Sigmoid colon (tissue), 3 donors: Measurements from ENCODE around the gene FEV.

Experiments
- POLR2A ChIP-seq, 2 donors: fragments of 450-650 bp; IDR thresholded peaks; one replicate each; pipeline ENCODE4 v1.6.1; 2016; ENCODE audit warnings: antibody characterized with exemption in 2 of 2, mild to moderate bottlenecking in 2 of 2, moderate library complexity in 2 of 2
- TF ChIP-seq, protein P1 (sequence below), 4 experiments: fragments of 450-650 bp in 3 of 4; fragments of 200-600 bp in 1 of 4; IDR thresholded peaks; one replicate each; pipeline ENCODE4 v1.5.1; 2016 to 2019; ENCODE audit warnings: antibody characterized with exemption in 4 of 4, mild to moderate bottlenecking in 3 of 4, moderate library complexity in 2 of 4

DNA sequence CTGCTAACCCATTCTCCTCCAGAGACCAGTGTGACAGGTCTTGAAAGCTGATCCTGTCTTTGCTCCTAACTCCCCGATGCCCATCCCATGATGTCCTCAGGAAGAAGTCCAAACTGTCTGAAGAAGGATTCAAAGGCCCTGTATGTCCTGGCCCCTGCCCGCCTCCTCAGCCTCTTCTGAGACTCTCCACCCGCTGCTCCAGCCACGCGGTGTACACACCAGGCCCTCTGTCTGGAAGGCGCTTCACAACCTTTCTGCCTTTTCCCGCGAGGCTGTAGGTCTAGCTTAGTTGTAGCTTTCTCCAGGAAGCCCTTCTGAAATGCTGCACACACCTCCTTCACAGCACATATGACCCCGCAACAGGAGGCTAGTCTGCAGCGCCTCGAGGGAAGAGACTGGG is 31.7 kb upstream of the FEV start:
- no peak for TF ChIP-seq POLR2A (IDR thresholded peaks at IDR 0.05)
- TF ChIP-seq, protein P1, sequence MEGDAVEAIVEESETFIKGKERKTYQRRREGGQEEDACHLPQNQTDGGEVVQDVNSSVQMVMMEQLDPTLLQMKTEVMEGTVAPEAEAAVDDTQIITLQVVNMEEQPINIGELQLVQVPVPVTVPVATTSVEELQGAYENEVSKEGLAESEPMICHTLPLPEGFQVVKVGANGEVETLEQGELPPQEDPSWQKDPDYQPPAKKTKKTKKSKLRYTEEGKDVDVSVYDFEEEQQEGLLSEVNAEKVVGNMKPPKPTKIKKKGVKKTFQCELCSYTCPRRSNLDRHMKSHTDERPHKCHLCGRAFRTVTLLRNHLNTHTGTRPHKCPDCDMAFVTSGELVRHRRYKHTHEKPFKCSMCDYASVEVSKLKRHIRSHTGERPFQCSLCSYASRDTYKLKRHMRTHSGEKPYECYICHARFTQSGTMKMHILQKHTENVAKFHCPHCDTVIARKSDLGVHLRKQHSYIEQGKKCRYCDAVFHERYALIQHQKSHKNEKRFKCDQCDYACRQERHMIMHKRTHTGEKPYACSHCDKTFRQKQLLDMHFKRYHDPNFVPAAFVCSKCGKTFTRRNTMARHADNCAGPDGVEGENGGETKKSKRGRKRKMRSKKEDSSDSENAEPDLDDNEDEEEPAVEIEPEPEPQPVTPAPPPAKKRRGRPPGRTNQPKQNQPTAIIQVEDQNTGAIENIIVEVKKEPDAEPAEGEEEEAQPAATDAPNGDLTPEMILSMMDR (IDR thresholded peaks at IDR 0.05): no peak
